Body of pancreas (tissue), 4 donors: ENCODE data around the gene SORCS2. TPM values are rescaled to one million over a fixed set of nuclear protein-coding genes. Genes with fewer than 3 reads are reported as not detected.
A peak's percentile ranks its signal among the peaks of the same experiment; 100 is the strongest.

Source experiments
- ATAC-seq: fragments of 150-250 bp; one replicate; pipeline ENCODE4 v1.9.1; 2016
- DNase-seq, 4 donors: peaks; one replicate each; pipeline ENCODE4 v3.0.0-alpha.2; 2019
- H3K27ac ChIP-seq, 4 donors: fragments of 200-600 bp; sonication (generic); 1 replicate in 3 of 4; 2 replicates in 1 of 4; pipeline versions ENCODE4 v1.5.1 to v1.6.1; 2016 to 2019; ENCODE audit warnings: mild to moderate bottlenecking in 1 of 4, mixed read lengths in 1 of 4, moderate library complexity in 1 of 4
- H3K27me3 ChIP-seq, 2 donors: fragments of 200-600 bp; sonication (generic); one replicate each; pipeline ENCODE4 v1.6.0; 2016; ENCODE audit warnings: mild to moderate bottlenecking in 1 of 2
- H3K36me3 ChIP-seq, 2 donors: fragments of 200-600 bp; sonication (generic); replicated peaks in 1 of 2; 2 replicates each; pipeline ENCODE4 v1.5.1; 2016; ENCODE audit warnings: low read depth in 2 of 2; ENCODE audit not compliant: insufficient read depth in 1 of 2
- H3K4me1 ChIP-seq: fragments of 200-600 bp; sonication (generic); one replicate; pipeline ENCODE4 v1.6.0; 2016
- H3K4me3 ChIP-seq, 2 donors: fragments of 200-600 bp; sonication (generic); 1 replicate in 1 of 2; 2 replicates in 1 of 2; pipeline ENCODE4 v1.5.1; 2016 to 2019
- H3K9me3 ChIP-seq, 3 donors: fragments of 200-600 bp; sonication (generic); 1 replicate in 2 of 3; 2 replicates in 1 of 3; pipeline ENCODE4 v1.5.1; 2016
- CTCF ChIP-seq, 7 experiments: fragments of 450-650 bp in 4 of 7; fragments of 200-600 bp in 3 of 7; sonication (generic) in 3 of 7; IDR thresholded peaks; one replicate each; pipeline ENCODE4 v1.5.1; 2016 to 2019; ENCODE audit warnings: antibody characterized with exemption in 7 of 7
- POLR2A ChIP-seq, 3 donors: fragments of 450-650 bp; IDR thresholded peaks; one replicate each; pipeline ENCODE4 v1.6.1; 2016; ENCODE audit warnings: antibody characterized with exemption in 3 of 3, mild to moderate bottlenecking in 2 of 3
- WGBS, 2 donors: methylation state at CpG; one replicate each; pipeline ENCODE4 v1.1.5; 2017; 5-methylcytosine and 5-hydroxymethylcytosine counted together
- intact Hi-C: fragments of 100-400 bp; cut with DNase I; formaldehyde crosslinking; loops from one replicate; pipeline ENCODE4 v1.15.1; 2023
- total RNA-seq, 2 donors: library from RNA; depleted of rRNA; stranded (reverse); fragments of >200 nt; gene quantifications; one replicate each; pipeline ENCODE4 v1.1.0, GENCODE V29; 2016

Gene SORCS2
- total RNA-seq, 2 donors from 2014 or later, result 0.26 to 0.33 TPM

- Histone ChIP-seq H3K36me3 (no peaks in the 10 kb centered on the region), H3K27me3 (no peaks in the 10 kb centered on the region), H3K27ac (no peak overlapping the region), H3K4me1 (no peaks in the 10 kb centered on the region), H3K9me3 (no peaks in the 10 kb centered on the region), H3K4me3 (no peak overlapping the region)
- no peak for ATAC-seq
- intact Hi-C loops, result no loop called here
- WGBS, 2 donors, result 62 to 64% methylated on average over 6 of the region's 6 CpGs
- TF ChIP-seq CTCF (IDR thresholded peaks at IDR 0.05) (no peak), POLR2A (IDR thresholded peaks at IDR 0.05) (no peak)
- no peak for DNase-seq
Measured at GRCh38 chr4:7379719-7380118, 187.4 kb downstream of the SORCS2 start.

- Histone ChIP-seq H3K27ac (no peak overlapping the region), H3K27me3 (no peaks in the 10 kb centered on the region), H3K4me1 (no peaks in the 10 kb centered on the region), H3K36me3 (no peaks in the 10 kb centered on the region), H3K9me3 (no peaks in the 10 kb centered on the region), H3K4me3 (no peak overlapping the region)
- no peak for ATAC-seq
- 41 to 54% methylated on average over 5 to 8 of the region's 9 CpGs for WGBS, 2 donors
- intact Hi-C loops, result no loop called here
- peak in 1 of 4 donors; percentile 5 for DNase-seq
- TF ChIP-seq POLR2A (IDR thresholded peaks at IDR 0.05) (no peak), CTCF (IDR thresholded peaks at IDR 0.05) (no peak)
Measured at GRCh38 chr4:7381221-7381889, 189.0 kb downstream of the SORCS2 start.

- no peaks in the 10 kb centered on the region for H3K27me3 ChIP-seq
- intact Hi-C loops, result no loop called here
- no peaks in the 10 kb centered on the region for H3K4me1 ChIP-seq
- no peaks in the 10 kb centered on the region for H3K9me3 ChIP-seq
- peak in 1 of 4 donors; percentile 9 for DNase-seq
- no peak for ATAC-seq
- 64 to 78% methylated on average over 9 of the region's 9 CpGs for WGBS, 2 donors
- H3K36me3 ChIP-seq, result no peaks in the 10 kb centered on the region
- H3K27ac ChIP-seq, result no peak overlapping the region
- H3K4me3 ChIP-seq, result no peak overlapping the region
- TF ChIP-seq CTCF (IDR thresholded peaks at IDR 0.05) (no peak), POLR2A (IDR thresholded peaks at IDR 0.05) (no peak)
Measured at GRCh38 chr4:7381890-7382633, 189.7 kb downstream of the SORCS2 start.

- H3K27me3 ChIP-seq, result no peaks in the 10 kb centered on the region
- no peak overlapping the region for H3K4me3 ChIP-seq
- H3K27ac ChIP-seq, result no peak overlapping the region
- H3K9me3 ChIP-seq, result no peaks in the 10 kb centered on the region
- ATAC-seq (no peak), DNase-seq (no peak)
- no peaks in the 10 kb centered on the region for H3K36me3 ChIP-seq
- no peaks in the 10 kb centered on the region for H3K4me1 ChIP-seq
- intact Hi-C loops, result no loop called here
- 52 to 71% methylated on average over 8 of the region's 8 CpGs for WGBS, 2 donors
- TF ChIP-seq CTCF (IDR thresholded peaks at IDR 0.05) (no peak), POLR2A (IDR thresholded peaks at IDR 0.05) (no peak)
Measured at GRCh38 chr4:7382634-7383014, 190.3 kb downstream of the SORCS2 start.
